MM.1S (cell line): ENCODE data around the gene BSG.

Experiments used
- CTCF ChIP-seq: fragments of 300-600 bp; sonication (generic); IDR thresholded peaks from 2 replicates; pipeline ENCODE4 v1.5.1; 2016; ENCODE audit warnings: antibody characterized with exemption, low read length, mixed read lengths
- EZH2 ChIP-seq: fragments of 300-600 bp; sonication (generic); optimal IDR thresholded peaks from 2 replicates; pipeline ENCODE3; 2017; ENCODE audit warnings: low read depth, mild to moderate bottlenecking, antibody characterized with exemption, low read length, mixed read lengths
- EZH2phosphoT487 ChIP-seq: fragments of 300-600 bp; sonication (generic); IDR thresholded peaks from 2 replicates; pipeline ENCODE4 v1.6.1; 2018; ENCODE audit warnings: antibody characterized with exemption, low read length

- TF ChIP-seq EZH2phosphoT487 (no peak), CTCF (no peak), EZH2 (no peak)
Measured at GRCh38 chr19:567296-567900, 5.0 kb upstream of the BSG start.
